Upper lobe of left lung (tissue), 4 donors: ENCODE data around the gene GALK1.

Experiments
- EP300 ChIP-seq, 4 donors: sonication (generic); formaldehyde crosslinking; IDR thresholded peaks; one replicate each; pipeline ENCODE4 v1.5.1; 2017; ENCODE audit warnings: antibody characterized with exemption in 4 of 4, control low read depth in 2 of 4
- POLR2A ChIP-seq, 4 donors: fragments of 450-650 bp; IDR thresholded peaks; one replicate each; pipeline ENCODE4 v1.5.1; 2016 to 2017; ENCODE audit warnings: antibody characterized with exemption in 4 of 4, mild to moderate bottlenecking in 2 of 4
- TF ChIP-seq, protein P1 (sequence below), 6 experiments: fragments of 450-650 bp in 4 of 6; fragments of 200-600 bp in 2 of 6; sonication (generic) in 2 of 6; IDR thresholded peaks; one replicate each; pipeline ENCODE4 v1.5.1; 2016 to 2019; ENCODE audit warnings: antibody characterized with exemption in 6 of 6

DNA sequence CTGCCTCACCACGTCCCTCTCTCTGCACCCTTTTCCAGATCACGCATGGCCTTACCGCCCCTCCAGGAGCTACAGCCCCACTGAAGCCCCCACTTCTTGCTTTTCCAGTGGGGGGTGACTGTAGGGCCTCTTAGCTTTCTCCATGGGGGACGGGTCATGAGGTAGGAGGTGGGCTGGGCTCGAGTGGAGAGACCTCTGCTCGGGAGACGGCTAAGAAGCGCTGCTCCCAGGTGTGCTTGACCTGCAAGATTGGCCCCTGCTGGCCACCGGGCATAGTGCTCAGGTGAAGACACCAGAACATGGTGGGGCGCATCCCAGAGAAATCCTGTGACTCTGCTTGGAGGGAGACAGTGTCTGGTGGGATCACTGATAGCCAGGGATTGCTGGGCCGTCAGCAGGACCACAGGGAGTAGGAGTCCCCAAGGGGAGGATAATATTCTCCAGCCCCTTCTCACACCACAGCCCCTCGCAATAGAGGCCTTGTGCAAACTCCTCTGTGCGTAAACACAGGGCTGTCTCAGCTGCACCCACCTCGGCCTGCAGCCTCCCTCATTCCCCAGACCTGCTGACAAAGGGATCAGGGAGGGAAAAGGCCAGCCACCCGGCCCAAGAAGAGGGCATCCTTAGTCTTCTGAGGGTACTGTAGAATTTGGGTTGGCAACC is 8.9 kb upstream of the GALK1 start:
- TF ChIP-seq EP300 (IDR thresholded peaks at IDR 0.05) (no peak), POLR2A (IDR thresholded peaks at IDR 0.05) (no peak)
- TF ChIP-seq, protein P1, sequence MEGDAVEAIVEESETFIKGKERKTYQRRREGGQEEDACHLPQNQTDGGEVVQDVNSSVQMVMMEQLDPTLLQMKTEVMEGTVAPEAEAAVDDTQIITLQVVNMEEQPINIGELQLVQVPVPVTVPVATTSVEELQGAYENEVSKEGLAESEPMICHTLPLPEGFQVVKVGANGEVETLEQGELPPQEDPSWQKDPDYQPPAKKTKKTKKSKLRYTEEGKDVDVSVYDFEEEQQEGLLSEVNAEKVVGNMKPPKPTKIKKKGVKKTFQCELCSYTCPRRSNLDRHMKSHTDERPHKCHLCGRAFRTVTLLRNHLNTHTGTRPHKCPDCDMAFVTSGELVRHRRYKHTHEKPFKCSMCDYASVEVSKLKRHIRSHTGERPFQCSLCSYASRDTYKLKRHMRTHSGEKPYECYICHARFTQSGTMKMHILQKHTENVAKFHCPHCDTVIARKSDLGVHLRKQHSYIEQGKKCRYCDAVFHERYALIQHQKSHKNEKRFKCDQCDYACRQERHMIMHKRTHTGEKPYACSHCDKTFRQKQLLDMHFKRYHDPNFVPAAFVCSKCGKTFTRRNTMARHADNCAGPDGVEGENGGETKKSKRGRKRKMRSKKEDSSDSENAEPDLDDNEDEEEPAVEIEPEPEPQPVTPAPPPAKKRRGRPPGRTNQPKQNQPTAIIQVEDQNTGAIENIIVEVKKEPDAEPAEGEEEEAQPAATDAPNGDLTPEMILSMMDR (IDR thresholded peaks at IDR 0.05) = peak in 1 of 6 experiments; percentile 38
